ENCODE data around the gene ERP29. TPM values are rescaled to one million over a fixed set of nuclear protein-coding genes. Genes with fewer than 3 reads are reported as not detected.
A peak's percentile ranks its signal among the peaks of the same experiment; 100 is the strongest.

Gene ERP29
- total and polyA plus RNA-seq, 2 of the 13 experiments (the other 11 are each of a cell fraction or from before 2014, with no cell fraction given): 111 to 147 TPM

DNA sequence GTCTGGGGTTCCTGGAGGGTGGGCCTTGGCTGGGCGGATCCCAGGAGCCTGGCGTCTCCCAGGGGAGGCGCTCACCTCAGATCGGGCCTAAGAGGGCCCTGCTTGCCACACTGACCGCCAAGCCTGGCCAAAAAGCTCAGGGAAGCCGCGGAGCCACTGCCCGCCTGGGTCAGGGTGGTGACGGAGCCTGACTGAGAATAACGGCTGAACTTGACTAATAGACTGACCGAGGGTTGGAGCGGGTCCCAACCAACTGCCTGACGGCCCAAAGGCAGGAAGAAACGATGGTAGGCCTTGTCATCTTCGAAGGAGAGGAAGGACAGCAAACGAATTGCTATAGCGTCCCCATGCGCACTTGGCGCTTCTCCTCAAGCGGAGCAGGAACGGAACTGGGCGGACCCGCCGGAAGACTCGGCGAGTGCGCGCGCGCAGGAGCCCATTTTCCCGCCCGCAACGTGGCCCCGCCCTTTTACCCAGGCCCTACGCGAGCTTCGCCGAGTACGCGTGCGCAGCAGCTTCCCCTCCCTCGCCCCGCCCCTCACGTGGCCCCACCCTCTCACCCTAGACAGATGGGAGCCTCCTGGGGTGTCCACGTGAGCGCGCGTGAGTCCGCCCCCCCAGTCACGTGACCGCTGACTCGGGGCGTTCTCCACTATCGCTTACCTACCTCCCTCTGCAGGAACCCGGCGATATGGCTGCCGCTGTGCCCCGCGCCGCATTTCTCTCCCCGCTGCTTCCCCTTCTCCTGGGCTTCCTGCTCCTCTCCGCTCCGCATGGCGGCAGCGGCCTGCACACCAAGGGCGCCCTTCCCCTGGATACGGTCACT is at the start of gene ERP29, which contains the start of gene TMEM116 (continued):
- TF ChIP-seq NFIC (IDR thresholded peaks at IDR 0.05; ENCODE audit: low read length) (no peak), ZNF33A (CRISPR knock-in tag; IDR thresholded peaks at IDR 0.05; ENCODE audit: borderline replicate concordance) (no peak), TRIM24 (CRISPR knock-in tag; IDR thresholded peaks at IDR 0.05) (0 out of 2 replicates have a peak, but pooled peaks have one; percentile 22), SRSF4 (IDR thresholded peaks at IDR 0.05; ENCODE audit: low read depth, low read length, poor library complexity, severe bottlenecking) (no peak), ZSCAN9 (CRISPR knock-in tag; IDR thresholded peaks at IDR 0.05; ENCODE audit: borderline replicate concordance) (peak; percentile 39; the same call in 1 of the 2 replicates), TBX3 (IDR thresholded peaks at IDR 0.05; ENCODE audit: borderline replicate concordance) (peak; percentile 45; the same call in 1 of the 2 replicates), U2AF2 (IDR thresholded peaks at IDR 0.05; ENCODE audit: low read depth, low read length) (no peak), TEAD3 (CRISPR knock-in tag; optimal IDR thresholded peaks at IDR 0.05; ENCODE audit: borderline replicate concordance) (peak; percentile 11), BCL6 (CRISPR knock-in tag; IDR thresholded peaks at IDR 0.05) (peak; percentile 48; the same call in 1 of the 2 replicates), ZNF143 (CRISPR knock-in tag; IDR thresholded peaks at IDR 0.05) (peak; percentile 41), ZNF121 (CRISPR knock-in tag; IDR thresholded peaks at IDR 0.05) (no peak), REL (CRISPR knock-in tag; conservative IDR thresholded peaks at IDR 0.05) (peak; percentile 60), ZNF563 (CRISPR knock-in tag; IDR thresholded peaks at IDR 0.05) (peak; percentile 44), ZNF878 (CRISPR knock-in tag; IDR thresholded peaks at IDR 0.05) (no peak; the same call in none of the 2 replicates), ZNF12 (CRISPR knock-in tag; IDR thresholded peaks at IDR 0.05) (no peak), ZNF557 (CRISPR knock-in tag; IDR thresholded peaks at IDR 0.05) (0 out of 2 replicates have a peak, but pooled peaks have one; percentile 11), PHF20 (CRISPR knock-in tag; IDR thresholded peaks at IDR 0.05) (peak; percentile 30), NFKBIZ (CRISPR knock-in tag; IDR thresholded peaks at IDR 0.05) (peak; percentile 39; the same call in 1 of the 2 replicates), DR1 (CRISPR knock-in tag; IDR thresholded peaks at IDR 0.05) (no peak), ZBTB42 (CRISPR knock-in tag; IDR thresholded peaks at IDR 0.05) (no peak)
- TF ChIP-seq, protein P1, sequence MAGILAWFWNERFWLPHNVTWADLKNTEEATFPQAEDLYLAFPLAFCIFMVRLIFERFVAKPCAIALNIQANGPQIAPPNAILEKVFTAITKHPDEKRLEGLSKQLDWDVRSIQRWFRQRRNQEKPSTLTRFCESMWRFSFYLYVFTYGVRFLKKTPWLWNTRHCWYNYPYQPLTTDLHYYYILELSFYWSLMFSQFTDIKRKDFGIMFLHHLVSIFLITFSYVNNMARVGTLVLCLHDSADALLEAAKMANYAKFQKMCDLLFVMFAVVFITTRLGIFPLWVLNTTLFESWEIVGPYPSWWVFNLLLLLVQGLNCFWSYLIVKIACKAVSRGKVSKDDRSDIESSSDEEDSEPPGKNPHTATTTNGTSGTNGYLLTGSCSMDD (CRISPR knock-in tag; IDR thresholded peaks at IDR 0.05): peak; percentile 64
- TF ChIP-seq, protein P2, sequence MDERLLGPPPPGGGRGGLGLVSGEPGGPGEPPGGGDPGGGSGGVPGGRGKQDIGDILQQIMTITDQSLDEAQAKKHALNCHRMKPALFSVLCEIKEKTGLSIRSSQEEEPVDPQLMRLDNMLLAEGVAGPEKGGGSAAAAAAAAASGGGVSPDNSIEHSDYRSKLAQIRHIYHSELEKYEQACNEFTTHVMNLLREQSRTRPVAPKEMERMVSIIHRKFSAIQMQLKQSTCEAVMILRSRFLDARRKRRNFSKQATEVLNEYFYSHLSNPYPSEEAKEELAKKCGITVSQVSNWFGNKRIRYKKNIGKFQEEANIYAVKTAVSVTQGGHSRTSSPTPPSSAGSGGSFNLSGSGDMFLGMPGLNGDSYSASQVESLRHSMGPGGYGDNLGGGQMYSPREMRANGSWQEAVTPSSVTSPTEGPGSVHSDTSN (CRISPR knock-in tag; IDR thresholded peaks at IDR 0.05): no peak
- TF ChIP-seq, protein P3, sequence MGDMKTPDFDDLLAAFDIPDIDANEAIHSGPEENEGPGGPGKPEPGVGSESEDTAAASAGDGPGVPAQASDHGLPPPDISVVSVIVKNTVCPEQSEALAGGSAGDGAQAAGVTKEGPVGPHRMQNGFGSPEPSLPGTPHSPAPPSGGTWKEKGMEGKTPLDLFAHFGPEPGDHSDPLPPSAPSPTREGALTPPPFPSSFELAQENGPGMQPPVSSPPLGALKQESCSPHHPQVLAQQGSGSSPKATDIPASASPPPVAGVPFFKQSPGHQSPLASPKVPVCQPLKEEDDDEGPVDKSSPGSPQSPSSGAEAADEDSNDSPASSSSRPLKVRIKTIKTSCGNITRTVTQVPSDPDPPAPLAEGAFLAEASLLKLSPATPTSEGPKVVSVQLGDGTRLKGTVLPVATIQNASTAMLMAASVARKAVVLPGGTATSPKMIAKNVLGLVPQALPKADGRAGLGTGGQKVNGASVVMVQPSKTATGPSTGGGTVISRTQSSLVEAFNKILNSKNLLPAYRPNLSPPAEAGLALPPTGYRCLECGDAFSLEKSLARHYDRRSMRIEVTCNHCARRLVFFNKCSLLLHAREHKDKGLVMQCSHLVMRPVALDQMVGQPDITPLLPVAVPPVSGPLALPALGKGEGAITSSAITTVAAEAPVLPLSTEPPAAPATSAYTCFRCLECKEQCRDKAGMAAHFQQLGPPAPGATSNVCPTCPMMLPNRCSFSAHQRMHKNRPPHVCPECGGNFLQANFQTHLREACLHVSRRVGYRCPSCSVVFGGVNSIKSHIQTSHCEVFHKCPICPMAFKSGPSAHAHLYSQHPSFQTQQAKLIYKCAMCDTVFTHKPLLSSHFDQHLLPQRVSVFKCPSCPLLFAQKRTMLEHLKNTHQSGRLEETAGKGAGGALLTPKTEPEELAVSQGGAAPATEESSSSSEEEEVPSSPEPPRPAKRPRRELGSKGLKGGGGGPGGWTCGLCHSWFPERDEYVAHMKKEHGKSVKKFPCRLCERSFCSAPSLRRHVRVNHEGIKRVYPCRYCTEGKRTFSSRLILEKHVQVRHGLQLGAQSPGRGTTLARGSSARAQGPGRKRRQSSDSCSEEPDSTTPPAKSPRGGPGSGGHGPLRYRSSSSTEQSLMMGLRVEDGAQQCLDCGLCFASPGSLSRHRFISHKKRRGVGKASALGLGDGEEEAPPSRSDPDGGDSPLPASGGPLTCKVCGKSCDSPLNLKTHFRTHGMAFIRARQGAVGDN (CRISPR knock-in tag; IDR thresholded peaks at IDR 0.05): peak; percentile 95
